ENCODE data around the gene ZNF566.

The ZNF566 gene

GRCh38 chr19:36441339-36441738 lies 48.0 kb downstream of the ZNF566 start:
- Histone ChIP-seq H3K27me3 (ENCODE audit: insufficient read depth, low read depth) (no peaks in the 10 kb centered on the region), H3K4me3 (IDR thresholded peaks at IDR 0.05; ENCODE audit: insufficient read depth, low read depth, low read length) (no peak overlapping the region), H2AFZ (ENCODE audit: low read depth) (no peak overlapping the region), H3K79me2 (ENCODE audit: insufficient read depth, low read depth) (no peaks in the 10 kb centered on the region), H3K27ac (no peak overlapping the region), H3K9ac (no peak overlapping the region), H3K4me1 (ENCODE audit: low read depth, poor library complexity, severe bottlenecking) (no peaks in the 10 kb centered on the region), H3K36me3 (ENCODE audit: insufficient read depth) (no peaks in the 10 kb centered on the region), H4K20me1 (ENCODE audit: insufficient read depth) (no peaks in the 10 kb centered on the region), H3K4me2 (no peak overlapping the region)
- TF ChIP-seq CTCF (conservative IDR thresholded peaks at IDR 0.05; ENCODE audit: low read depth, low read length), result no peak

- no peak overlapping the region for H3K9ac ChIP-seq
- TF ChIP-seq CTCF (conservative IDR thresholded peaks at IDR 0.05; ENCODE audit: low read depth, low read length), result no peak
- no peaks in the 10 kb centered on the region for H4K20me1 ChIP-seq (ENCODE audit: insufficient read depth)
- H3K4me1 ChIP-seq (ENCODE audit: low read depth, poor library complexity, severe bottlenecking), result no peaks in the 10 kb centered on the region
- no peak overlapping the region for H2AFZ ChIP-seq (ENCODE audit: low read depth)
- no peak overlapping the region for H3K4me2 ChIP-seq
- H3K4me3 ChIP-seq (IDR thresholded peaks at IDR 0.05; ENCODE audit: insufficient read depth, low read depth, low read length), result no peak overlapping the region
- H3K36me3 ChIP-seq (ENCODE audit: insufficient read depth), result no peaks in the 10 kb centered on the region
- no peaks in the 10 kb centered on the region for H3K27me3 ChIP-seq (ENCODE audit: insufficient read depth, low read depth)
- H3K27ac ChIP-seq, result no peak overlapping the region
- no peaks in the 10 kb centered on the region for H3K79me2 ChIP-seq (ENCODE audit: insufficient read depth, low read depth)
These were observed 52.8 kb downstream of the ZNF566 start for GRCh38 chr19:36436531-36436930.

- Histone ChIP-seq H4K20me1 (ENCODE audit: insufficient read depth) (no peaks in the 10 kb centered on the region), H2AFZ (ENCODE audit: low read depth) (no peak overlapping the region), H3K4me1 (ENCODE audit: low read depth, poor library complexity, severe bottlenecking) (no peaks in the 10 kb centered on the region), H3K27ac (no peak overlapping the region), H3K9ac (no peak overlapping the region), H3K27me3 (ENCODE audit: insufficient read depth, low read depth) (no peaks in the 10 kb centered on the region), H3K4me3 (IDR thresholded peaks at IDR 0.05; ENCODE audit: insufficient read depth, low read depth, low read length) (no peak overlapping the region), H3K79me2 (ENCODE audit: insufficient read depth, low read depth) (no peaks in the 10 kb centered on the region), H3K4me2 (no peak overlapping the region), H3K36me3 (ENCODE audit: insufficient read depth) (no peaks in the 10 kb centered on the region)
- TF ChIP-seq CTCF (conservative IDR thresholded peaks at IDR 0.05; ENCODE audit: low read depth, low read length), result no peak
These were observed 65.4 kb downstream of the ZNF566 start for GRCh38 chr19:36423925-36424324.

GRCh38 chr19:36421749-36422481 lies 67.4 kb downstream of the ZNF566 start:
- TF ChIP-seq CTCF (conservative IDR thresholded peaks at IDR 0.05; ENCODE audit: low read depth, low read length), result no peak
- Histone ChIP-seq H3K4me3 (IDR thresholded peaks at IDR 0.05; ENCODE audit: insufficient read depth, low read depth, low read length) (no peak overlapping the region), H3K4me2 (no peak overlapping the region), H4K20me1 (ENCODE audit: insufficient read depth) (no peaks in the 10 kb centered on the region), H3K27ac (no peak overlapping the region), H3K4me1 (ENCODE audit: low read depth, poor library complexity, severe bottlenecking) (no peaks in the 10 kb centered on the region), H3K27me3 (ENCODE audit: insufficient read depth, low read depth) (no peaks in the 10 kb centered on the region), H3K9ac (no peak overlapping the region), H2AFZ (ENCODE audit: low read depth) (no peak overlapping the region), H3K36me3 (ENCODE audit: insufficient read depth) (no peaks in the 10 kb centered on the region), H3K79me2 (ENCODE audit: insufficient read depth, low read depth) (no peaks in the 10 kb centered on the region)

Data from KMS-11 (cell line).